Colonic mucosa (tissue), 4 donors: ENCODE measurements around the gene SETD3. TPM values are rescaled to one million over a fixed set of nuclear protein-coding genes. Genes with fewer than 3 reads are reported as not detected.

Experiments used
- DNase-seq: peaks from one replicate; pipeline ENCODE4 v3.0.0-alpha.2; 2020
- H3K27ac ChIP-seq: fragments of 200-600 bp; one replicate; pipeline ENCODE4 v1.8.0; 2021
- H3K27me3 ChIP-seq: fragments of 200-600 bp; one replicate; pipeline ENCODE4 v1.8.0; 2021
- H3K36me3 ChIP-seq: fragments of 200-600 bp; one replicate; pipeline ENCODE4 v1.8.0; 2021
- H3K4me1 ChIP-seq: fragments of 200-600 bp; one replicate; pipeline ENCODE4 v1.8.0; 2021; ENCODE audit warnings: mild to moderate bottlenecking
- H3K4me3 ChIP-seq: fragments of 200-600 bp; one replicate; pipeline ENCODE4 v1.8.0; 2021
- H3K9ac ChIP-seq, 2 donors: one replicate each; pipeline ENCODE4 v1.7.0; 2013; ENCODE audit warnings: control low read depth in 2 of 2, low read depth in 2 of 2, low read length in 2 of 2
- H3K9me3 ChIP-seq: fragments of 200-600 bp; one replicate; pipeline ENCODE4 v1.8.0; 2021
- CTCF ChIP-seq: fragments of 200-600 bp; IDR thresholded peaks from one replicate; pipeline ENCODE4 v1.8.0; 2022; ENCODE audit warnings: antibody characterized with exemption, mild to moderate bottlenecking
- intact Hi-C: fragments of 100-400 bp; cut with DNase I; formaldehyde crosslinking; loops from one replicate; pipeline ENCODE4 v1.14.1; 2022
- total RNA-seq, 2 donors: library from RNA; stranded (reverse); fragmentation: NEBNext Ultra II Directional in 1 of 2; extraction: Animal tissue kit (Norgen Biotek cat#: 25700) in 1 of 2; gene quantifications; one replicate each; pipeline ENCODE4 v1.2.1, GENCODE V29; 2021
- donor health status: healthy.
- donor health status: DM: no; HTN: no; CAD: no.
- donor health status: DM: no; HTN: no; CAD: no.

Gene SETD3
- total RNA-seq, 2 donors from 2014 or later: 60.0 to 69.4 TPM

- H3K4me3 ChIP-seq: no peak overlapping the region
- no peak for TF ChIP-seq CTCF
- no peak overlapping the region for H3K9ac ChIP-seq
- H3K9me3 ChIP-seq: no peaks in the 10 kb centered on the region
- no peaks in the 10 kb centered on the region for H3K27me3 ChIP-seq
- no peak overlapping the region for H3K27ac ChIP-seq
- no peak for DNase-seq
- intact Hi-C loops: no loop called here
- peaks cover 3% of the 10 kb centered on the region for H3K4me1 ChIP-seq
- H3K36me3 ChIP-seq: no peaks in the 10 kb centered on the region
These were observed 7.2 kb downstream of the SETD3 start for GRCh38 chr14:99473458-99473857.

- DNase-seq: no peak
- TF ChIP-seq CTCF: no peak
- Histone ChIP-seq H3K36me3 (no peaks in the 10 kb centered on the region), H3K9ac (no peak overlapping the region), H3K9me3 (no peaks in the 10 kb centered on the region), H3K27ac (no peak overlapping the region), H3K4me1 (no peaks in the 10 kb centered on the region), H3K27me3 (no peaks in the 10 kb centered on the region), H3K4me3 (no peak overlapping the region)
- intact Hi-C loops: no loop called here
These were observed 7.7 kb downstream of the SETD3 start for GRCh38 chr14:99472937-99473336.

- Histone ChIP-seq H3K4me3 (no peak overlapping the region), H3K27me3 (no peaks in the 10 kb centered on the region), H3K9me3 (no peaks in the 10 kb centered on the region), H3K4me1 (no peaks in the 10 kb centered on the region), H3K36me3 (no peaks in the 10 kb centered on the region), H3K9ac (no peak overlapping the region), H3K27ac (no peak overlapping the region)
- intact Hi-C loops: no loop called here
- no peak for TF ChIP-seq CTCF
- no peak for DNase-seq
These were observed 8.9 kb downstream of the SETD3 start for GRCh38 chr14:99471731-99472130.

GRCh38 chr14:99468836-99469592 lies 11.6 kb downstream of the SETD3 start:
- Histone ChIP-seq H3K9me3 (no peaks in the 10 kb centered on the region), H3K9ac (peak overlapping the region in 1 of 2 donors; percentile 28), H3K4me3 (no peak overlapping the region), H3K4me1 (no peaks in the 10 kb centered on the region), H3K36me3 (no peaks in the 10 kb centered on the region), H3K27ac (no peak overlapping the region), H3K27me3 (no peaks in the 10 kb centered on the region)
- intact Hi-C loops: no loop called here
- TF ChIP-seq CTCF: no peak
- no peak for DNase-seq

GRCh38 chr14:99468081-99468480 lies 12.6 kb downstream of the SETD3 start:
- Histone ChIP-seq H3K27me3 (no peaks in the 10 kb centered on the region), H3K4me3 (no peak overlapping the region), H3K4me1 (no peaks in the 10 kb centered on the region), H3K9ac (peak overlapping the region in 1 of 2 donors; percentile 28), H3K9me3 (no peaks in the 10 kb centered on the region), H3K27ac (no peak overlapping the region), H3K36me3 (no peaks in the 10 kb centered on the region)
- intact Hi-C loops: no loop called here
- DNase-seq: no peak
- no peak for TF ChIP-seq CTCF
